ENCODE results near the gene DNAH12.
"Not testable (repeated sequence)": the region's sequence is repeated elsewhere in the genome, so short reads cannot be mapped to it uniquely, and the experiment has no call there.

DNAH12 gene

GRCh38 chr3:57446318-57446841 lies 97.8 kb downstream of the DNAH12 start:
- no peaks in the 10 kb centered on the region for H3K36me3 ChIP-seq (ENCODE audit: insufficient read depth, low read length)
- H3K9ac ChIP-seq (ENCODE audit: low read depth, low read length): no peak overlapping the region
- peaks cover 4% of the 10 kb centered on the region for H3K27me3 ChIP-seq (ENCODE audit: control insufficient read depth, insufficient read depth, low read length)
- no peaks in the 10 kb centered on the region for H3K9me3 ChIP-seq (replicated peaks; ENCODE audit: low read length)
- H3K4me3 ChIP-seq (ENCODE audit: low read length): no peak overlapping the region
- H3K4me1 ChIP-seq (ENCODE audit: control insufficient read depth, insufficient read depth, low read length): no peaks in the 10 kb centered on the region
- no peak overlapping the region for H3K4me2 ChIP-seq (ENCODE audit: low read length)

DNA sequence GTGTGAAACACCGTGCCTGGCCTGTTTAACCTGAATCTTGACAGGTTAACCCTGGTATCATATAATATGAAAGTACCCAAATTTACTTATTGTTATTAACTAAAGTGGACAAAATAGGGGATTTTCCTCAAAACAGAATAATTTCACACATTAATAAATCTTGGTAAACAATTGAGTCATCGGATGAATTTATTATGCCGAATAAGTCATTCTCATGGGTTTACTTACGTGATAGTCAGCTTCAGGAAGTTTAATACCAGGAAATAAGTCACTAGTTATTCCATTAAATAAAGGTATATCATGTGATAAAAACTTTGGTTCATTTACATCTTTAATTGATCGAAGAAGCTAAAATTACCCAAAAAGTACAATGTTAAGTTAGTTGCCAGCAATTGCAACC lies 99.7 kb downstream of the DNAH12 start:
- Histone ChIP-seq H3K9me3 (replicated peaks; ENCODE audit: low read length) (no peaks in the 10 kb centered on the region), H3K27me3 (ENCODE audit: control insufficient read depth, insufficient read depth, low read length) (peaks cover 8% of the 10 kb centered on the region), H3K4me3 (ENCODE audit: low read length) (no peak overlapping the region), H3K4me1 (ENCODE audit: control insufficient read depth, insufficient read depth, low read length) (no peaks in the 10 kb centered on the region), H3K9ac (ENCODE audit: low read depth, low read length) (no peak overlapping the region), H3K4me2 (ENCODE audit: low read length) (no peak overlapping the region), H3K36me3 (ENCODE audit: insufficient read depth, low read length) (no peaks in the 10 kb centered on the region)

- not testable (repeated sequence) for H3K4me3 ChIP-seq (ENCODE audit: low read length); H3K36me3 ChIP-seq (ENCODE audit: insufficient read depth, low read length); H3K4me2 ChIP-seq (ENCODE audit: low read length); H3K4me1 ChIP-seq (ENCODE audit: control insufficient read depth, insufficient read depth, low read length); H3K27me3 ChIP-seq (ENCODE audit: control insufficient read depth, insufficient read depth, low read length); H3K9ac ChIP-seq (ENCODE audit: low read depth, low read length); H3K9me3 ChIP-seq (replicated peaks; ENCODE audit: low read length)
Measured at GRCh38 chr3:57440144-57440543, 104.0 kb downstream of the DNAH12 start.

GRCh38 chr3:57438460-57438859 lies 105.7 kb downstream of the DNAH12 start:
- not testable (repeated sequence) for H3K9ac ChIP-seq (ENCODE audit: low read depth, low read length); H3K4me1 ChIP-seq (ENCODE audit: control insufficient read depth, insufficient read depth, low read length); H3K9me3 ChIP-seq (replicated peaks; ENCODE audit: low read length); H3K4me2 ChIP-seq (ENCODE audit: low read length); H3K27me3 ChIP-seq (ENCODE audit: control insufficient read depth, insufficient read depth, low read length); H3K4me3 ChIP-seq (ENCODE audit: low read length); H3K36me3 ChIP-seq (ENCODE audit: insufficient read depth, low read length)

DNA sequence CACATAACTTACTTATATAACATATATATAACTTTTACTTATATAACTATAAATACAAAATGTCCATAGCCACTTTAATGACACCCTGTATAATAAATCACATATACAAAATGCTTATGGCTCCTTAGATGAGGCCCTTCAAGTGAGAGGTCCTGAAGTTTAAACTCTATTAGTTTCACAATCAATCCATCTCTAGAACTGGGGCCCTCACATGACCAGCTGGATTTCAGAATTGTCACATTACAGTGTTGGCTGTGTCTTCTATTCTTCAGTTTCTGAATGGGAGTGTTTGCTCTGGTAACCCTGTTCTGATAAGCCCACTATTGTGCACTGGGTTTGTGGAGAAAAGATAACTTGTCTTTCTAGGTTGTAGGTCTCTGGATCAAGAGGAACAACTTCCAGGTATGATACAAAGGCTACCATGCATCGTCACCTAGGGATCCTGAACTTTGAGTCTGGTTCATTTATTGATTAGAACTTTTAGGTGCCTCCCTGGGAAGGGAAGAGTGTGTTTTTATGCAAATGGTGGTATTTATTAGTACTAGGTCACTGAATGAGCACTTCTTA lies 107.9 kb downstream of the DNAH12 start:
- Histone ChIP-seq H3K36me3 (ENCODE audit: insufficient read depth, low read length) (no peaks in the 10 kb centered on the region), H3K9ac (ENCODE audit: low read depth, low read length) (no peak overlapping the region), H3K4me2 (ENCODE audit: low read length) (no peak overlapping the region), H3K27me3 (ENCODE audit: control insufficient read depth, insufficient read depth, low read length) (peaks cover 3% of the 10 kb centered on the region), H3K4me1 (ENCODE audit: control insufficient read depth, insufficient read depth, low read length) (no peaks in the 10 kb centered on the region), H3K4me3 (ENCODE audit: low read length) (no peak overlapping the region), H3K9me3 (replicated peaks; ENCODE audit: low read length) (no peaks in the 10 kb centered on the region)

DNA sequence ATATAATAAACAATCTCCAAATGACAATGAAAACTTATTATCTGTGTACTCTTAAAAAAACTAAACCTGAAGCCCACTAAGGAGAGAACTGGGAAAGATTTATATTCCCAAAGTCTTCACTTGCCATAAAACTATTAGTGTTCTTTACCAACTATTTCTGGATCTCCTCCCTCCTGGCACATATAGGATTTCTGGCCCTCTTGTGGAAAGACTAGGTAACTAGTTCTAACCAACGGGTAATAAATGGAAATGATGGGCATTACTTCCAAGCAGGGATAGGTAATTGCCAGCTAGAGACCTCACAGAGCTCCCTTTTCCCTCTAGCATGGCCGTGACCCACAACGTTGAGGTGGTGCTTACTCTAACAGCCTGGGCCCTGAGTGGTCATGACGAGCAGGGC lies 110.1 kb downstream of the DNAH12 start:
- Histone ChIP-seq H3K27me3 (ENCODE audit: control insufficient read depth, insufficient read depth, low read length) (no peaks in the 10 kb centered on the region), H3K4me1 (ENCODE audit: control insufficient read depth, insufficient read depth, low read length) (no peaks in the 10 kb centered on the region), H3K4me3 (ENCODE audit: low read length) (no peak overlapping the region), H3K36me3 (ENCODE audit: insufficient read depth, low read length) (no peaks in the 10 kb centered on the region), H3K4me2 (ENCODE audit: low read length) (no peak overlapping the region), H3K9ac (ENCODE audit: low read depth, low read length) (no peak overlapping the region), H3K9me3 (replicated peaks; ENCODE audit: low read length) (no peaks in the 10 kb centered on the region)

GRCh38 chr3:57423335-57423734 lies 120.8 kb downstream of the DNAH12 start:
- Histone ChIP-seq H3K9ac (ENCODE audit: low read depth, low read length) (no peak overlapping the region), H3K9me3 (replicated peaks; ENCODE audit: low read length) (no peaks in the 10 kb centered on the region)

GRCh38 chr3:57421336-57421735 lies 122.8 kb downstream of the DNAH12 start:
- Histone ChIP-seq H3K9me3 (replicated peaks; ENCODE audit: low read length) (no peaks in the 10 kb centered on the region), H3K4me3 (ENCODE audit: low read length) (no peak overlapping the region), H3K4me1 (ENCODE audit: control insufficient read depth, insufficient read depth, low read length) (no peaks in the 10 kb centered on the region), H3K27me3 (ENCODE audit: control insufficient read depth, insufficient read depth, low read length) (peaks cover 15% of the 10 kb centered on the region), H3K36me3 (ENCODE audit: insufficient read depth, low read length) (no peaks in the 10 kb centered on the region), H3K9ac (ENCODE audit: low read depth, low read length) (no peak overlapping the region), H3K4me2 (ENCODE audit: low read length) (no peak overlapping the region)

More at GRCh38 chr3:57423335-57423734, 120.8 kb downstream of the DNAH12 start:
- no peaks in the 10 kb centered on the region for H3K36me3 ChIP-seq (ENCODE audit: insufficient read depth, low read length)
- H3K4me2 ChIP-seq (ENCODE audit: low read length): no peak overlapping the region
- no peak overlapping the region for H3K4me3 ChIP-seq (ENCODE audit: low read length)
- H3K27me3 ChIP-seq (ENCODE audit: control insufficient read depth, insufficient read depth, low read length): peaks cover 16% of the 10 kb centered on the region
- H3K4me1 ChIP-seq (ENCODE audit: control insufficient read depth, insufficient read depth, low read length): no peaks in the 10 kb centered on the region

- H3K4me3 ChIP-seq (ENCODE audit: low read length): no peak overlapping the region
- no peak overlapping the region for H3K9ac ChIP-seq (ENCODE audit: low read depth, low read length)
- H3K36me3 ChIP-seq (ENCODE audit: insufficient read depth, low read length): no peaks in the 10 kb centered on the region
- no peak overlapping the region for H3K4me2 ChIP-seq (ENCODE audit: low read length)
- H3K4me1 ChIP-seq (ENCODE audit: control insufficient read depth, insufficient read depth, low read length): no peaks in the 10 kb centered on the region
- H3K27me3 ChIP-seq (ENCODE audit: control insufficient read depth, insufficient read depth, low read length): peaks cover 11% of the 10 kb centered on the region
- H3K9me3 ChIP-seq (replicated peaks; ENCODE audit: low read length): no peaks in the 10 kb centered on the region
Measured at GRCh38 chr3:57420001-57420400, 124.1 kb downstream of the DNAH12 start.

DNA sequence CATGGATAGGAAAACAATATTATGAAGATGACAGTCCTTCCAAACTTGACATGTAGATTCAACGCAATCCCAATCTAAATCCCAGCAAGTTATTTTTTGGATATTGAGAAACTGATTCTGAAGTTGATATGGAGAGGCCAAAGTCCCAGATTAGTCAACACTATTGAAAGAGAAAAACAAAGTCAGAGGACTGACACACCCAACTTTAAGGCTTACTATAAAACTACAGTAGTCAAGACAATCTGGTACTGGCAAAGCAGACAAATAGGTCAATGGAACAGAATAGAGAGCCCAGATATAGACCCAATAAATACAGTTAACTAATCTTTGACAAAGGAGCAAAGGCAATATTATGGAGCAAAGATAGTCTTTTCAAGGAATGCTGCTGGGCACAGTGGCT lies 132.4 kb downstream of the DNAH12 start:
- H3K36me3 ChIP-seq (ENCODE audit: insufficient read depth, low read length): no peaks in the 10 kb centered on the region

GRCh38 chr3:57409471-57409870 lies 134.7 kb downstream of the DNAH12 start:
- peaks cover 4% of the 10 kb centered on the region for H3K27me3 ChIP-seq (ENCODE audit: control insufficient read depth, insufficient read depth, low read length)

More for the DNA sequence above, 132.4 kb downstream of the DNAH12 start:
- no peaks in the 10 kb centered on the region for H3K4me1 ChIP-seq (ENCODE audit: control insufficient read depth, insufficient read depth, low read length)
- no peak overlapping the region for H3K4me3 ChIP-seq (ENCODE audit: low read length)
- H3K4me2 ChIP-seq (ENCODE audit: low read length): no peak overlapping the region
- H3K9ac ChIP-seq (ENCODE audit: low read depth, low read length): no peak overlapping the region
- H3K9me3 ChIP-seq (replicated peaks; ENCODE audit: low read length): no peaks in the 10 kb centered on the region
- H3K27me3 ChIP-seq (ENCODE audit: control insufficient read depth, insufficient read depth, low read length): peaks cover 4% of the 10 kb centered on the region

GRCh38 chr3:57402675-57403074 lies 141.5 kb downstream of the DNAH12 start:
- peaks cover 20% of the 10 kb centered on the region for H3K27me3 ChIP-seq (ENCODE audit: control insufficient read depth, insufficient read depth, low read length)
- no peak overlapping the region for H3K4me2 ChIP-seq (ENCODE audit: low read length)
- H3K9ac ChIP-seq (ENCODE audit: low read depth, low read length): no peak overlapping the region
- no peaks in the 10 kb centered on the region for H3K4me1 ChIP-seq (ENCODE audit: control insufficient read depth, insufficient read depth, low read length)
- H3K36me3 ChIP-seq (ENCODE audit: insufficient read depth, low read length): no peaks in the 10 kb centered on the region
- H3K4me3 ChIP-seq (ENCODE audit: low read length): no peak overlapping the region
- no peaks in the 10 kb centered on the region for H3K9me3 ChIP-seq (replicated peaks; ENCODE audit: low read length)

More at GRCh38 chr3:57409471-57409870, 134.7 kb downstream of the DNAH12 start:
- H3K9me3 ChIP-seq (replicated peaks; ENCODE audit: low read length): no peaks in the 10 kb centered on the region
- no peak overlapping the region for H3K4me2 ChIP-seq (ENCODE audit: low read length)
- H3K4me1 ChIP-seq (ENCODE audit: control insufficient read depth, insufficient read depth, low read length): no peaks in the 10 kb centered on the region
- no peak overlapping the region for H3K4me3 ChIP-seq (ENCODE audit: low read length)
- no peaks in the 10 kb centered on the region for H3K36me3 ChIP-seq (ENCODE audit: insufficient read depth, low read length)
- no peak overlapping the region for H3K9ac ChIP-seq (ENCODE audit: low read depth, low read length)

Data from skeletal muscle satellite cell (primary cell).